ENCODE measurements around the gene POU4F3.
"Not testable (repeated sequence)": the region's sequence is repeated elsewhere in the genome, so short reads cannot be mapped to it uniquely, and the experiment has no call there.

POU4F3 gene

DNA sequence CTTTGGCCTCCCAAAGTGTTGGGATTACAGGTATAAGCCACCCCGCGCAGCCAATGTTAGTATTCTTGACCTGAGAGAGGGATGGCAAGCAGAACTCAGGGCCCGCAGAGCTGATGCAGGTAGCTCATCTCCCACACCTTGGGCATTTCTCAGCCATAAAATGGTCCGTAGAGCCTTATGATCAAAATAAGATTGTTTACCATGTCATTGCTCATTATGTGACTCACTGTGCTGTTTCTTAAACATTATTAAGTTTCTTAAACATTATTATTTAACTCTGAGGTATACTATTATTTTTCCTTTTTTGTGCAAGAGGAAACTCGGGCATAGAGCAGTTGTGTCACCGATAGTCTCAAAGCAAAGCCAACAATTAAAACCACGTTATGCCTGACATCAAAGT is 42.4 kb upstream of the POU4F3 start:
- DNase-seq (ENCODE audit: low read depth in 1 of 2, low spot score in 1 of 2) = no peak
- H3K4me3 ChIP-seq (replicated peaks; ENCODE audit: insufficient read depth, low read length) = no peak overlapping the region
- peaks cover under 1% of the 10 kb centered on the region for H3K27me3 ChIP-seq (ENCODE audit: insufficient read depth, poor library complexity, severe bottlenecking)
- TF ChIP-seq, protein P1, sequence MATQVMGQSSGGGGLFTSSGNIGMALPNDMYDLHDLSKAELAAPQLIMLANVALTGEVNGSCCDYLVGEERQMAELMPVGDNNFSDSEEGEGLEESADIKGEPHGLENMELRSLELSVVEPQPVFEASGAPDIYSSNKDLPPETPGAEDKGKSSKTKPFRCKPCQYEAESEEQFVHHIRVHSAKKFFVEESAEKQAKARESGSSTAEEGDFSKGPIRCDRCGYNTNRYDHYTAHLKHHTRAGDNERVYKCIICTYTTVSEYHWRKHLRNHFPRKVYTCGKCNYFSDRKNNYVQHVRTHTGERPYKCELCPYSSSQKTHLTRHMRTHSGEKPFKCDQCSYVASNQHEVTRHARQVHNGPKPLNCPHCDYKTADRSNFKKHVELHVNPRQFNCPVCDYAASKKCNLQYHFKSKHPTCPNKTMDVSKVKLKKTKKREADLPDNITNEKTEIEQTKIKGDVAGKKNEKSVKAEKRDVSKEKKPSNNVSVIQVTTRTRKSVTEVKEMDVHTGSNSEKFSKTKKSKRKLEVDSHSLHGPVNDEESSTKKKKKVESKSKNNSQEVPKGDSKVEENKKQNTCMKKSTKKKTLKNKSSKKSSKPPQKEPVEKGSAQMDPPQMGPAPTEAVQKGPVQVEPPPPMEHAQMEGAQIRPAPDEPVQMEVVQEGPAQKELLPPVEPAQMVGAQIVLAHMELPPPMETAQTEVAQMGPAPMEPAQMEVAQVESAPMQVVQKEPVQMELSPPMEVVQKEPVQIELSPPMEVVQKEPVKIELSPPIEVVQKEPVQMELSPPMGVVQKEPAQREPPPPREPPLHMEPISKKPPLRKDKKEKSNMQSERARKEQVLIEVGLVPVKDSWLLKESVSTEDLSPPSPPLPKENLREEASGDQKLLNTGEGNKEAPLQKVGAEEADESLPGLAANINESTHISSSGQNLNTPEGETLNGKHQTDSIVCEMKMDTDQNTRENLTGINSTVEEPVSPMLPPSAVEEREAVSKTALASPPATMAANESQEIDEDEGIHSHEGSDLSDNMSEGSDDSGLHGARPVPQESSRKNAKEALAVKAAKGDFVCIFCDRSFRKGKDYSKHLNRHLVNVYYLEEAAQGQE (IDR thresholded peaks at IDR 0.05; ENCODE audit: insufficient replicate concordance, low read depth) = no peak
- TF ChIP-seq, protein P2, sequence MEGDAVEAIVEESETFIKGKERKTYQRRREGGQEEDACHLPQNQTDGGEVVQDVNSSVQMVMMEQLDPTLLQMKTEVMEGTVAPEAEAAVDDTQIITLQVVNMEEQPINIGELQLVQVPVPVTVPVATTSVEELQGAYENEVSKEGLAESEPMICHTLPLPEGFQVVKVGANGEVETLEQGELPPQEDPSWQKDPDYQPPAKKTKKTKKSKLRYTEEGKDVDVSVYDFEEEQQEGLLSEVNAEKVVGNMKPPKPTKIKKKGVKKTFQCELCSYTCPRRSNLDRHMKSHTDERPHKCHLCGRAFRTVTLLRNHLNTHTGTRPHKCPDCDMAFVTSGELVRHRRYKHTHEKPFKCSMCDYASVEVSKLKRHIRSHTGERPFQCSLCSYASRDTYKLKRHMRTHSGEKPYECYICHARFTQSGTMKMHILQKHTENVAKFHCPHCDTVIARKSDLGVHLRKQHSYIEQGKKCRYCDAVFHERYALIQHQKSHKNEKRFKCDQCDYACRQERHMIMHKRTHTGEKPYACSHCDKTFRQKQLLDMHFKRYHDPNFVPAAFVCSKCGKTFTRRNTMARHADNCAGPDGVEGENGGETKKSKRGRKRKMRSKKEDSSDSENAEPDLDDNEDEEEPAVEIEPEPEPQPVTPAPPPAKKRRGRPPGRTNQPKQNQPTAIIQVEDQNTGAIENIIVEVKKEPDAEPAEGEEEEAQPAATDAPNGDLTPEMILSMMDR (IDR thresholded peaks at IDR 0.05; ENCODE audit: insufficient read depth, low read length) = no peak
- no peak for TF ChIP-seq POLR2AphosphoS5 (IDR thresholded peaks at IDR 0.05; ENCODE audit: low read depth)
- H3K27ac ChIP-seq (replicated peaks) = no peak overlapping the region

DNA sequence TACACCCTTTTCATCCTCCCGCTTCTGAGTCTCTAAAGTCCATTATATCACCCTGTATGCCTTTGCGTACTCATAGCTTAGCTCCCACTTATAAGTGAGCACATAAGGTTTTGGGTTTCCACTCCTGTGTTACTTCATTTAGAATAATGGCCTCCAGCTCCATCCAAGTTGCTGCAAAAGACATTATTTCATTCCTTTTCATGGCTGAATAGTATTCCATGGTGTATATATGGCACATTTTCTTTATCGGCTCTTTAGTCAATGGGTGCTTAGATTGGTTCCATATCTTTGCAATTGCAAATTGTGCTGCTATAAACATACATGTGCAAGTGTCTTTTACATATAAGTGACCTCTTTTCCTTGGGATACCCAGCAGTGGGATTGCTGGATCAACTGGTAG is 39.7 kb upstream of the POU4F3 start:
- not testable (repeated sequence) for H3K4me3 ChIP-seq (replicated peaks; ENCODE audit: insufficient read depth, low read length); H3K27me3 ChIP-seq (ENCODE audit: insufficient read depth, poor library complexity, severe bottlenecking); DNase-seq (ENCODE audit: low read depth in 1 of 2, low spot score in 1 of 2); H3K27ac ChIP-seq (replicated peaks)

DNA sequence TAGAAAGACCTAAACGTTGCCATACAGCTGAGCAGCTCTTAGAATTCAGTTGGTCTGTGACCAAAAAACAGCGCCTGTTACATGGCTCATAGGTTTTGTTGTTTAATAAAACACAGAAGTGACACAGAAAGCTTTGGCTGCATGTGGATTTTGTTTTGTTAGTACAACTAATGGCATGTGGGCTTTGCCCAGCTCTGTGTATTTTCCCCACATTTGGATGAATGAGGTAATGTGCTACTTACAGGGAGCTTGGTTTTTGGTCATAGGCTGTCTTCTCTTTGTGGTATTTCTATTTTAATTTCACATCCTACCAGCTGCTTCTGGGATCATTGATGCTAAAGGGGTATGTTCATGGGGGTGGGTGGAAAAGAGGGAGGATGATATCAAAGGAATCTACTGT is 37.0 kb upstream of the POU4F3 start:
- H3K4me3 ChIP-seq (replicated peaks; ENCODE audit: insufficient read depth, low read length) = no peak overlapping the region
- no peak overlapping the region for H3K27ac ChIP-seq (replicated peaks)
- TF ChIP-seq, protein P1 (IDR thresholded peaks at IDR 0.05; ENCODE audit: insufficient replicate concordance, low read depth) = no peak
- TF ChIP-seq POLR2AphosphoS5 (IDR thresholded peaks at IDR 0.05; ENCODE audit: low read depth) (no peak), SPI1 (IDR thresholded peaks at IDR 0.05; ENCODE audit: borderline replicate concordance, low read depth) (no peak), GABPA (IDR thresholded peaks at IDR 0.05; ENCODE audit: low read depth) (no peak)
- TF ChIP-seq, protein P2 (IDR thresholded peaks at IDR 0.05; ENCODE audit: insufficient read depth, low read length) = no peak
- no peak for DNase-seq (ENCODE audit: low read depth in 1 of 2, low spot score in 1 of 2)
- H3K27me3 ChIP-seq (ENCODE audit: insufficient read depth, poor library complexity, severe bottlenecking) = peaks cover 5% of the 10 kb centered on the region

DNA sequence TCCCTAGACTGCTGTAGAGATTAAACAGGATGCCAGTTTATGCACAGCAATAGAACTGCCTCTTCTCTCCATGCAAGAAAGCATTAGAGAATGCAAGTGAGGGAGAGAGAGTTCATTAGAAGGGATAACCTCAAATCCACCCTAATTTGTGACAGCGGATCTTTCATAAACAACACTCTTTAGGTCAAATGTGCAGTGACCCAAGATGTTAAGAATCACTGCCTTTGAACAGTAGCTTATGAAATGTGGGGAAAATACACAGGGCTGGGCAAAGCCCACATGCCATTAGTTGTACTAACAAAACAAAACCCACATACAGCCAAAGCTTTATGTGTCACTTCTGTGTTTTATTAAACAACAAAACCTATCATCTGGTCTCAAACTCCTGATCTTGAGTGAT is 36.2 kb upstream of the POU4F3 start:
- DNase-seq (ENCODE audit: low read depth in 1 of 2, low spot score in 1 of 2) = no peak
- H3K27ac ChIP-seq (replicated peaks) = no peak overlapping the region
- TF ChIP-seq GABPA (IDR thresholded peaks at IDR 0.05; ENCODE audit: low read depth) (no peak), SPI1 (IDR thresholded peaks at IDR 0.05; ENCODE audit: borderline replicate concordance, low read depth) (no peak), POLR2AphosphoS5 (IDR thresholded peaks at IDR 0.05; ENCODE audit: low read depth) (no peak)
- TF ChIP-seq, protein P1 (IDR thresholded peaks at IDR 0.05; ENCODE audit: insufficient replicate concordance, low read depth) = no peak
- TF ChIP-seq, protein P2 (IDR thresholded peaks at IDR 0.05; ENCODE audit: insufficient read depth, low read length) = no peak
- H3K4me3 ChIP-seq (replicated peaks; ENCODE audit: insufficient read depth, low read length) = no peak overlapping the region
- H3K27me3 ChIP-seq (ENCODE audit: insufficient read depth, poor library complexity, severe bottlenecking) = peaks cover 10% of the 10 kb centered on the region

All from HL-60 (cell line).